ENCODE data around the gene DRICH1.
"Not testable (repeated sequence)": the region's sequence is repeated elsewhere in the genome, so short reads cannot be mapped to it uniquely, and the experiment has no call there.

The DRICH1 gene, protein sequence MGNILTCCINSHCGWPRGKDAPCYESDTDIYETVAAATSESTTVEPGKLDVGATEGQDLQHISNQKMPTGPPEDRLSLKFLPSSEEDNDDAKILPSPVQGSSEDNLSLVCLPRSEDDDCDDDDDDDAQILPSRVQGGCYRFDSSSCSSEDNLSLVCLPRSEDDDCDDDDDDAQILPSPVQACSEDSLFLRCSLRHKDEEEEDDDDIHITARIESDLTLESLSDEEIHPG

DNA sequence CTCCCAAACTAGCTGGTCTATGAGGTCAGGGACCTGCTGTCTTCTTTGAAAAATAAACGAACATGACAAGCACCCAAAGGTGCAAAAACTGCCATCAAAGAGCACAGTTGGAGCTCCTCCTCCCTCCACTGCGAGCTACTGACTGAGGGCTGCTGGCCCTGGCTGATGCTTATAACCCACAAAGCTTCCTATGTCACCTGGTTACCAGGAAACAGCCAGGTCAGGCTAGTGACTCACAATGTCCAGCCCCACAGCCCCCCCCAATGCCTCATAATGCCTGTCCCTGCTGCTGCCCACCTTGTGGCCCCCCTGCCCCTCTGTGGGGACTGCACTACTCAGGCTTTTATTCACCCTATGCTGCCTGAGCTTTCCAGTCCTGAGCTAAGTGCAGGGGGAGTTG is at the start of gene DRICH1:
Gene DRICH1 (minus strand): TSS at position 144 of the 400 bp plus-strand sequence. CDS start 298 bp downstream, outside the sequence.
- no peak for DNase-seq (ENCODE audit: low read depth)

DNA sequence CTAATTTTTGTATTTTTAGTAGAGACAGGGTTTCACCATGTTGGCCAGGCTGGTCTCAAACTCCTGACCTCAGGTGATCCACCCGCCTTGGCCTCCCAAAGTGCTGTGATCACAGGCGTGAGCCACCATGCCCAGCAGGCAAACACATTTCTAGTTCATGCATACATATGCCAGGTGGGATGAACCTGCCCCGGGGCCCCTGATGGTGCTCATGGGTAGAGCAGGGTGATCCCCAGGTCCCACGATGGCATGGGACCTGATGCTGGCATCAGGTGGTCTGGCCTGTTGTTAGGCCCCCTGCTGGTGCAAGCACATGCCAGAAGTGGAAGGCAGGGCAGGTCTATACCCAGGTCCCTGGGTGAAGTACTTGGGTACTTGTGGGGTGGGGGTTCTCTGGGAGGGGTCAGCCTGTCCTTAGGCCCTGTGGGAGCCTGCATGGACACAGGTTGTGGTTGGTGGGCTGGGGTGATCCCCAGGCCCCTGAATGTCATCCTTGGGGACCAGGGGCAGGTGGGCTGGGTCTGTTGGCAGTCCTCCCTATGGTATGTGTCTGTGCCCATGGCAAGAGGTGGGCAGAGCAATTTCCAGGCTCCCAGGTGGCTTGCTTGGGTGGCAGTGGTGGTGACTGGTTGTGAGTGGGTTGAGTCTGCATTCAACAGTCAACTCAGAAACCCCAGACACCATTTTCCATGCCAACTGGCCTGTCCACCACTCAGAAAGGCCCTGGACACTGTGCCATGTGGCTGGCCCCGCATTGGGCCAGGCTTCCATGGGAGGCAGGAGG is 49.1 kb upstream of the DRICH1 start:
- DNase-seq (ENCODE audit: low read depth): no peak

DNA sequence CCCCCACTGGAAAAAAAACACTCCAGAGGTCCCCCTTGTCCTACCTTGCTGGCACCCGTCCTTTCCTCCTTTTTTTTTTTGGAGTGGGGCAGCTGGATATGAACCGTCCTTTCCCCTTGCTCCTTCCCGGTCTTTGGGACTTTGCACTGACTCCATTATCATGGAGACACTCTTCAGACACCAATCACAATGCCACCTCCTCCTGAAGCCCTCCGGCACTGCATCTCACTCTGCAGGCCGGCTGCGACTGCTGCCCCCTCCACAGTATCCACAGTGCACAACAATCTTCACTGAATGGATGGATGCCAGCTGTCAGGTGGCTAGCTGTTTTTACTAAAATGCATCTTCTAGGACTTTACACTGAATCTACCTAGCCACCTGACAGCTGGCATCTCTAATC is 46.0 kb upstream of the DRICH1 start:
- DNase-seq (ENCODE audit: low read depth): no peak

DNA sequence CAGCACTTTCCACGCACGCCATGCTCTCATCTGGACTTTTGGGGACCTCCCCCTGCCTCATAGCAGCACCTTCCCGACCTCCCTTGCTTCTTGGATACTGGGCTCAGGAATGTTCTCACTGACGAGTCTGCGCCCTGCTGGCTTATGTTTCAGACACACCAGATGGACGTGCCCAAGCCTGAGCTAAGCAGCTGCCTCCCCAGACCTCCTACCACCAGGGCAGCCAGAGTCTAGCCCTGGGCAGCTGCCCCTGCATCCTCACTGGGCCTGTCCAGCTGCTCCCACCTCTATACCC is 45.5 kb upstream of the DRICH1 start:
- DNase-seq (ENCODE audit: low read depth): no peak

DNA sequence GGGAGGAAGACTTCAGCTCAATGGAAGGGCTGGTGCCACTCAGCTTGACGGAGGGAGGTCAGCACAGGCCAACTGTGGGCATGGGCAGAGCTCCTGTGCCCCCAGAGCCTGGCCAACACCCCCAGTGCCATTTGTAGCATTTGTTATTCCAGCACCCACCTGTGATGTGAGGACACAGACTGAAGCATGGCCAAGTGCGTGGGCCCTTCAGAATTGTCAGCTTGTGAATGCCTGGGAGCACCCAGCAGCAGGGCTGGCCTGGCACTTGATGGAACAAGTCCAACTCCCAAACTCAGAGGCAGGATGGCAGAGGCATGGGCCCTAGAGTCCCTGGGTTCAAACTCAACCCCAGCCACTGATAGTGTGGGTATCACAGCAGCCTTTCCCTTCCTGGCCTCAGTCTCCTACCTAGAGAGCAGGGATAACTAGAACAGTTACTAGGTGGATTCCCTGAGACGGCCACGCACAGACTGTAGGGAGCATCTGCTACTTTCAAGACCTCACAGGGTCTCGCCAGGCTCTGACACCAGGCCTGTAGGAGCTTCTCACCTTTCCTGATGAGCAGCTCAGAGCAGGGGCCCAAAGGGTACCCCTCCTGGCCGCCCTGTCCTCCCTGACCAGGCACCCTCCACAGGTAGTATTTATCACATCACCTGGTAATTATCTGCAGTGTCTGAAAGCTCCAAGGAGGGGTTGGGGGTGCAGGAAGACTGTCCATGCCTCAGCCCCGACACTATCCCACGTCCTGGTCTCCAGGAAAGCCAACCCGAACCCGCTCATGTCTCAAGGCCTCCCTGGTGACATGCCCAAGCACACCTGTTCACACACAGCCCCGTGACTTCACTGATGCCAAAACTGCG is 45.0 kb upstream of the DRICH1 start:
- DNase-seq (ENCODE audit: low read depth): not testable (repeated sequence)

DNA sequence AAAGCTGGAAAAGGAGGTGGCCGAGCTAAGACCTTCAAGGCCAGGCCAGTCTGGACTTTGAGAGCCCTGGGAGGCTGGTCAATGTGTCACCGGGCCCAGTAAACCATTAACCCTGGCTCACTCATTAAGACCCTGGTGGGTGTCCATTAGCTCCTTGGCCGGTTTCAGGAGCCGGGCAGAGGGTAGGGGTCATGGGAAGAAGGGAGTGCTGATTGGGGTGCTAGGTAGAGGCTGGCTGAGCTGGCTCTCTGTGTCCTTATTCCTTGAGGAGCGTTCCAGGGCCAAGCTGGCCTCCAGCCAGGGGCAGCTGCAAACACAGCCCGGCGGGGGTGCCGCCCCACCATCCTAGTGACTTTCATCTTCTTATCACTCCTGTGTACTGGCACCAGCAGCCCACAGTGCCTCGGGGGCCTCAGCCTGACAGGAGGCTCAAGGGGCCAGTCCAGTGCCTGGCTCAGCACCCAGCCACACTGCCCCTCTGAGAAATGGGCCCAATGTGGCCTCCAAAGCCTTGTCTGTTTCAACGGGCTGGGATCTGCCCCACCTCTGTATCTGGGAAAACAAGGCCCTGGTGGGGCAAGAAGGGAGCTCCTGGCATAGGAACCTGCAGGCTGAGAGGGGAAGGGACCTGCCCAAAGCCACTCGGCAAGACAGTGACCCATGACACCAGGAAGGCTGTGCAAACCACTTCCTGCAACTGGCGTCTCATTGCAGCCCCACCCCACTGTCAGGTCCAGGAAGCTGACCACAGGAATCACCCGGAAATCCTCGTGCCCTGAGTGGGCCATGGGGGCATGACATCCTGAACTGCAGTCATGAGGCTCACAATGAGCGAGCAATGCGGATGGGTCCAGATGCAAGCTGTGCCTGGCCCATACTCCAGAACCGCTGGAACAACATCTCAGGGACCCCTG is 43.6 kb upstream of the DRICH1 start:
- no peak for DNase-seq (ENCODE audit: low read depth)

DNA sequence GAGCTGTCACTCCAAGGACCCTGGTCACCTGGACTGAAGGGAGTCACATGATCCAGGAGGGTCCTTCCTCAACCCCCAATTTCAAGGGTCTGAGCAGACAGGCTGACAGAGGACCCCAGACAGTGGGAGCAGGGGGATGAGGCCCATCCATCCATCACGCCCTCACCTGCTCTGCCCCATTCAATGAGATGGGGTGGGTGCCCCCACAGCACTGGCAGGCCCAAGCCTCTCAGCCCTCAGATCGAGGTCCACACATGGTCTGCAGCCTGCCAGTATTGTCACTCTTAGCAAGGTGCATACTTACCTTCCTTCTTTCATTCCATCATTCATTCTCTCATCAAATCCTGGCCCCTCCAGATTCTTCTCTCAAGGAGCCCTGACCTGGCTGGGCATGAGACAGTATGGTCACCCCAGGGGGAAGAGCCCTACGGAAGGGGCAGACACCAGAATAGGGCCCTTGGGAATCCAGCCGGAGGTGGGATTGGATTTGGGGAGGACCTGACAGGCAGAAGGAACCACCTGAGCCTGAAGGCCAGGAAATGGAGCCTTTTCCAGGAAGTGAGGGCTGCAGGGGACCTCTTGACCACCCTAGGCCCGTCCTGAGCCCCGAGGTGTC is 42.9 kb upstream of the DRICH1 start:
- DNase-seq (ENCODE audit: low read depth): not testable (repeated sequence)

DNA sequence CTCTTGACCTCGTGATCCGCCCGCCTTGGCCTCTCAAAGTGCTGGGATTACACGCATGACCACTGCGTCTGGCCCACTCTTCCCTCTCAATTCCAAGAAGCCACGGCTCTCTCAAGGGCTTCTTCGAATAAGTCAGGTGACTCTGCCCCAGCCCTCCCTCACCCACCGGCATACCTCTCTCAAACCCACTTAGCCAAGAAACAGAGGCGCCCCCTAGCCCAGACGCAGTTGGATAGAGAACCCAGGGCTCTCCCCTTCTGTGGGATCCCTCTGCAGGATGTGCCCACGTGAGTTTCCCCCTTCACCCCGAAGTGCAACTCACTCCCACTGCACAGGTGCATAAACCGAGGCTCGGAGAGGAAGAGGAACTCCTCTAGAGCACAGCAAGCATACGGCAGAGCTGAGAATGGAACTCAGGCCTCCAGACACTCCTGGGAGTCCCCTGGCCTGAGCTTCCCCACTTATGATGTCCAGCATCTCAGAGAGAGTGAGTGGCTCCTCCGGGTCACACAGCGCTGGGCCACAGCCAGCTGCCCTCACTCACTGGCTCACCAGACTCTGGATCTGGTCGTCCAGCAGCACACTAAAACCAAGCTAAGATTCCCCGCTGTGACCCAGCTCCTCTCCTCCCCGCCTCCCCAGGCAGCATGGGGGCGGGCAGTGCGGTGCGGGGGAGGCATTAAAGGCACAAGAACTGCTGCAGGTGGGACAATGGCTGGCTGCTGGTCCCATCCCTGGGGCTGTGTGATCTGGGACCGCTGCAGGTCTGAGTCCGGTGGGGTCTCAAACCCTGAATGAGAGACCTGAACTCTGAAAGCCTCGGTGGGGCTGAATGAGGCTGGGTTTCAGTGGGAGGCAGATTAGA is 41.9 kb upstream of the DRICH1 start:
- no peak for DNase-seq (ENCODE audit: low read depth)

DNA sequence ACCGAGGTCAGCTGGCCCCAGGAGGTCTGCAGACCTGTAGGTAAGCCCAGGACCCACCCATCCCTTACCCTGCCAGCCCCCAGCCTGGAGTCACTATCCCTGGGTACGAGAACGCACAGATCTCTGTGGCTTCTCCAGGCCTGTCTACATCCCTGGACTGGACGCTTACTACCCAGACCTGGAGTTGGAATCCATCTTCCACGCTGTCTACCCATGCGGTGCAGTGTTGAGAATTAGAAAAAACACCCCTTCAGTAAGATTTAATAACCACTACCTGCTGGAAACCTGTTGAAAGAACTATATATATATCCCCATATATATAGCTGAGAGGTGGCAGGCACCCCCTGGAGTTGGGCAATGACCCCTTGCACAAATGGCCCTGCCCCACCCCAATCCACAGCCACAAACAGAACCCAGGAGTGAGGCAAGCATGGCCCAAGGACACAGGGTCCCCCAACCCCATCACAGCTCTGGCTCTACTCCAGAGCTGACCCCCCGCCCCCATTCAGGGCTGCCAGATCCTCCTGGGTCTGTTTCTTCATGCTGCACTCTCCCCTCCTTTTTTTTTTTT is 41.0 kb upstream of the DRICH1 start:
- DNase-seq (ENCODE audit: low read depth): no peak

DNA sequence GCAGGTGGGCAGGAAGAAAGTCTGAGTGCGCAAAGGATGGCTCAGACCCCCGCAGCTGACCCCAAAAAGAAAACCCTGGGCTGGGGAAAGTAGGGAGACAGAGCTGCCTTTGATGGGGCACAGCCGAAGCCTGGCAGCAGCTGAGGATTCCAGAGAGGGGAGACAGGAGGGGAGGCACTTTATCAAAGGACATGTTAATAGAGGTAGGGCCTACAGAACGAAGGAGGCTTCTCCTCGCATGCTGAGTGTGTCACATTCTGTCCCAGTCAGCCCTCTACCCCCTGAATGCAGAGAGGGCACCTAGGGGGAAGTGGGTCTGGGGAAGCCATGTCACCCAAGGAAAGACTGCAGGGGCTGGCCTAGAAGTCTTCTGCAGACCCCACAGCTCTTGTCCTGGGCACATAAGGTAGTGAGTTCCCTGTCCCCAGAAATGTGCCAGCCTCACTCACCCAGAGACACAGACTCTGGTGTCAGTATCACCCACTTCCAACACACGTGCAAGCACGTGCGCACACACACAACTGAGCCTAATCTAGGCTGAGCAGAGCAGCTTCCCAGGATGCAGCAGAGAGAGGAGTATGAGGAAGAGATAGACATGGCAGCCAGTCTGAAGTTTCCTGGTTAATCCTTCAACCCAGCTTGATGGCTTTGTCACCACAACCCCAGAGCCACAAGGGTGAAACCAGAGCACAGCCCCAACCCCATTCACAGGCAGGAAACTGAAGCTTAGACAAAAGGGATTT is 40.4 kb upstream of the DRICH1 start:
- not testable (repeated sequence) for DNase-seq (ENCODE audit: low read depth)

DNA sequence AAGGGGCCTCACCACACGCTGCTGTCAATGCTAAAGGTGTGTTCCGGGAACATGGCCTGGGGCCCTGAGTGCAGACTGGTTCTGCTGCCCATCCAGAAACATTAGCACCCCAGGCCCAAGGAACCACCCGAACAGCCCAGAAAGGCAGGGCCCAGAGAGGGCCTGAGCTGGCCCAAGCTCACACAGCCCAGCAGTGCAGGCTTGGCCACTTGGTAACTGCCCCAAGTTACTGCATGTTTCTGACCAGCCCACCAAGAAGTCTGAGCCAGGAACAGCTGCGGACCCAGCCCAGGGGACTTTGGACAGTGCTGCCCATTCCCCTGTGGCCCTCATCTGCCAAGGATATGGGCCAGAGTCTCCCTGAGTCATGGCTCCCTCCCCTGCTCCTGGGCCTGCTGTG is 39.3 kb upstream of the DRICH1 start:
- DNase-seq (ENCODE audit: low read depth): not testable (repeated sequence)

DNA sequence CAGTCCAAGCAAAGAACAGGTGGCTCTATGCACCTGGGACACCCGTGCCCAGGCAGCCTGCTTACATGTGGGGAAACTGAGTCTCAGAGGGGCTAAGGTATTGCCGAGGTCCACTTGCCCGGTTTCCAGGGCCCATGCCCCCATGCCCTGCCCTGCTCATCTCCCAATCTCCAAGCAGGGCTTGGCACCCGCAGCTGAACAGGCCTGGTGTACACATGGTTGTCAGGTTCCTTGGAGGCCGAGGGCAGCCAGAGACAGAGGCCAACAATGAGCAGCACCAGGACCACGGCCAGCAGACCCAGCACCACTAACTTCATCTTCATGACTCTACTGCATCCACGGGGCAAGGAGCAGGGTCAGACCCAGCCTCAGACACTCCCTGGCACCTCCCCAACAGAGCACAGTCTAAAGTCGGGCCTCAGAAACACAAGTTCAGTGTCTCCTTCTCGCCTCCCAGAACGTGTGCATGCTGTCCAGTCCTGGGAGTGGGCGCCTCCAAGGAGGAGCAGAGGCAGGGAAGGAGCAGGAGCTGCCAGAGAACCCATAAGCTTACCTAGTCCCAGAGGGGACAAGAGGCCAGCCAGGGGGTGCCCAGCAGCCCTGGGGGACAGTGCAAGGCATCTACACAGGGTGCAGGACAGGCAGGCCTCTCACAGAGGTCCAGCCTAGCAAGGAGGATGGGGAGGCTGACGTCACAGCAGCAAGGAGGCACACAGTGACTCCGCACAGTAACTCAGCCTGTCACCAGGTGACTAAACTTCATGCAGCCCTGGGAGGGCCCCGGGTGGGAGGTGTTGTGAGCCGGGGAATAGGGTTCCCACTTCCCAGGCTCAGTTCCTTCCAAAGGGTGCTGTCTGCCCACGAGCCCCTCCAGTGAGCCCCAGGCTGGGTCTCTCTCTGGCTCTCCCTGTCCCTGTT is 38.5 kb upstream of the DRICH1 start:
- DNase-seq (ENCODE audit: low read depth): no peak

DNA sequence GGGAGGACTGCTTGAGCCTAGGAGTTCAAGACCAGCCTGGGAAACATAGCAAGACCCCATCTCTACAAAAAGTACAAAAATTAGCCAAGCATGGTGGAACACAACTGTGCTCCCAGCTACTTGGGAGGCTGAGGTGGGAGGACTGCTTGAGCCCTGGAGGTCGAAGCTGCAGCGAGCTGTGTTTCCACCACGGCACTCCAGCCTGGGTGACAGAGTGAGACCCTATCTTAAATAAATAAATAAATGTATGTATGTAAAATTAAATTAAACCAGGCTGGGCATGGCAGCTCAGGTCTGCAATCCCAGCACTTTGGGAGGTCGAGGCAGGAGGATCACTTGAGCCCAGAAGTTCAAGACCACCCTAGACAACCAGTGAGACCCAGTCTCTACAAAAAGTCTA is 28.3 kb upstream of the DRICH1 start:
- DNase-seq (ENCODE audit: low read depth): not testable (repeated sequence)

DNA sequence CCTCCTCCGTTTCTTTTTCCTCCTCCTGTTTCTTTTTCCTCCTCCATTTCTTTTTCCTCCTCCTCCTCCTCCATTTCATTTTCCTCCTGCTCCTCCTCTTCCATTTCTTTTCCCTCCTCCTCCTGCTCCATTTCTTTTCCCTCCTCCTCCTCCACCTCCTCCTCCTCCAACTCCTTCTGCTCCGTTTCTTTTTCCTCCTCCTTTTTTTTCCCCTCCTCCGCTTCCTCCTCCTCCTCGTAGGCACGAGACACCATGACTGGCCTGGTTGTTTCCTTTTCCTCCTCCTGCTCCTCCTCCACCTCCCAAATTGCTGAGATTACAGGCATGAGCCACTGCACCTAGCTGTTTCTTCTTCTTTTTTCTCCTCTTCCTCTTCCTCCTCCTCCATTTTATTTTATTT is 25.6 kb upstream of the DRICH1 start:
- DNase-seq (ENCODE audit: low read depth): no peak

DNA sequence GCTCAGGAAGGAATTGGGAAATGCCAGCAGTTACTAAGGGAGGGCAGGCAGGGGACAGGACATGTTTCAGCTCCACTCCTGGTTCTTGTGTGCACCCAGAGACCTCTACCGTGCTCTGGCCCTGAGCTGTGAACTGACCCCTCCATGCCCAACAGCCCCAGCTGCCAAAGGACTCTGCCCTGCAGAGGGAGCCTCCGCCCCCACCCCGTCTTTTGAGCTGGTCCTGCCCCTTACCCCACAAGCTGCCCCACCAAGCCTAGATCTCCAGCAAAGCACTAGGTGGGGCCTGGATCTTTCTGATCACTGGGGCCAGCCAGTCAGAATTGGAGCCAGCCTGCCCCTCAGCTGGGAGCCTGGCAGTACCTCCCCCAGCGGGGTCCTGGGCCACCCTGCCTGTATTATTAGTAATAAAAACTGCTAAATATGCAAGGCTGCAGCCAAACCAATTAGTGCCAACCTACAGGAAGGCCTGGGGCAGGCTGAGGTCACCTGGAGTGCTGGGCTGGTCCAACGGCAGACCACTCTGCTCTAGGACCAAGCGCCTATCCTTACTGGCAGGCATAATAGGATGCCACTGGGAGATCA is 23.9 kb upstream of the DRICH1 start:
- DNase-seq (ENCODE audit: low read depth): no peak

DNA sequence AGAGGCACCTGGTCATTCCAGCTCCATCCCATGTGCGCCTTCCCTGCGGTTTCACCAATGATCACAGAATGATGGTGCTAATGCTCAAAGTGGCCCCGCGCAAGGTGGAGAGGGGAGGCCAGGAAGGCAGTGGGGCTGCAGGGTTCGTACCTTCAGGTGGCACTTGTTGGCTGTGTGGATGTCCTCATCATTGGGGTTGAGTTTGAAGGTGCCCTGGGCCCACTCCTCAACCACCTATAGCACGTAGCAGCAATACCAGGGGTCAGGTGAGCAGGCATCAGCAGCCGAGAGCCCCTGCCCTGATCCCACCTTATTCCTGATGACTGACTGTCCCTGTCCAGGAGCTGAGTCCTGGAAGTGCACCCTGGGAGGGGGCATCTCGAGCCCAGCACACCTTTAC is 20.6 kb upstream of the DRICH1 start:
- DNase-seq (ENCODE audit: low read depth): no peak

DNA sequence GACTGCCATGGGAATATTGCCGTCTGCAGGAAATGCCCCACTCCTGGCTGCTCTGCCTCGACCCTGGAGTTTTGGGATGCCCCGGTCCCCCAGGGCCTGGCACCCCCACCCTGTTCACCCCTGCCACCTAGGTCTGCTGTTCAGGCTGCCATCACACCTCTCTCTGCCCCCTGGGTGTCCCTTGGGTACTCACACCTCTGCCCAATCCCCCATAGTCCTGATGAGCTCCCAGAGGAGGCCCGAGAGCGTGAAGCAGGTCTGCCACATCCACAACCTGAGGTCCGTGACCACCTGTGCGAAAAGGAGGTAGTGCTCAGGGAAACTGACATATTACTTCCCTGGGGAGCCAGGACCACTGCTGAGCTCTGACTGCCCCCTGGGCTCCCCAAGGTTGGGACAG is 20.2 kb upstream of the DRICH1 start:
- DNase-seq (ENCODE audit: low read depth): no peak

DNA sequence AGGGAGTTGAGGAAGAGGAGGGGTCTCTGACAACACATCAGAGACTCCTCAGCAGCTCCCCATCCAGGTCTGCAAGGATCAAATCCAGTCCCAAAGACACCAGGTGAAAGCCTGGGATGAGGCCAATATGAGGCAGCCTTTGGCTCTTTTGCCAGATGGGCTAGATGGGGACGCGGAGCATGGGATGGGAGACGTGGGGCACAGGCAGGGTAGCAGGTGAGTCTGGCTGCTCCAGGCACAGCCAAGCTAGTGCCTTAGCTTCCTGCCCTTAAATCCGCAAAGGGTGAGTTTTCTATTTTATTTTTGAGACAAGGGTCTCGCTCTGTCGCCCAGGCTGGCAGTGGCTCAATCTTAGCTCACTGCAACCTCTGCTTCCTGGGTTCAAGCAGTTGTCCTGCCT is 19.6 kb upstream of the DRICH1 start:
- no peak for DNase-seq (ENCODE audit: low read depth)

Measured in stimulated activated CD4-positive, alpha-beta T cell treated with anti-CD3 and anti-CD28 coated beads, Interleukin-2, amount 100 ng/mL, for 4 hours (primary cell).